Liver (tissue), 9 donors: Measurements from ENCODE around the gene SIAH1. TPM values are rescaled to one million over a fixed set of nuclear protein-coding genes. Genes with fewer than 3 reads are reported as not detected.

ENCODE experiments used
- DNase-seq: peaks from one replicate; pipeline ENCODE4 v3.0.0-alpha.2; 2017; ENCODE audit warnings: low spot score
- H3K27ac ChIP-seq, 2 donors: one replicate each; pipeline ENCODE4 v1.7.0; 2013; ENCODE audit warnings: inconsistent platforms in 2 of 2, low read length in 2 of 2, control low read depth in 1 of 2, low read depth in 1 of 2, mild to moderate bottlenecking in 1 of 2
- H3K27me3 ChIP-seq, 4 donors: one replicate each; pipeline versions ENCODE4 v1.6.1 to v1.7.0; 2013; ENCODE audit warnings: low read length in 3 of 4, inconsistent platforms in 1 of 4, mild to moderate bottlenecking in 1 of 4, moderate library complexity in 1 of 4; ENCODE audit not compliant: control insufficient read depth in 4 of 4, insufficient read depth in 4 of 4
- H3K36me3 ChIP-seq, 4 donors: one replicate each; pipeline versions ENCODE4 v1.6.1 to v1.7.0; 2013; ENCODE audit warnings: low read length in 3 of 4, mild to moderate bottlenecking in 3 of 4, low read depth in 1 of 4, moderate library complexity in 1 of 4; ENCODE audit not compliant: control insufficient read depth in 4 of 4, insufficient read depth in 3 of 4
- H3K4me1 ChIP-seq, 4 donors: one replicate each; pipeline versions ENCODE4 v1.6.1 to v1.7.0; 2013; ENCODE audit warnings: low read length in 3 of 4, mild to moderate bottlenecking in 3 of 4, moderate library complexity in 1 of 4; ENCODE audit not compliant: control insufficient read depth in 4 of 4, insufficient read depth in 4 of 4
- H3K4me3 ChIP-seq, 3 donors: one replicate each; pipeline versions ENCODE4 v1.6.1 to v1.7.0; 2013; ENCODE audit warnings: low read length in 3 of 3, control low read depth in 1 of 3, low read depth in 1 of 3, mild to moderate bottlenecking in 1 of 3
- H3K9ac ChIP-seq, 2 donors: one replicate each; pipeline ENCODE4 v1.7.0; 2013; ENCODE audit warnings: low read length in 2 of 2, mild to moderate bottlenecking in 2 of 2, moderate library complexity in 2 of 2, control low read depth in 1 of 2, low read depth in 1 of 2
- H3K9me3 ChIP-seq, 4 donors: one replicate each; pipeline versions ENCODE4 v1.6.1 to v1.7.0; 2013; ENCODE audit warnings: low read length in 3 of 4; ENCODE audit not compliant: control insufficient read depth in 4 of 4
- EGR1 ChIP-seq, 2 donors: IDR thresholded peaks; 2 replicates each; pipeline ENCODE4 v1.6.1; 2016 to 2018; ENCODE audit warnings: antibody characterized with exemption in 2 of 2, low read depth in 2 of 2
- FOXA1 ChIP-seq: IDR thresholded peaks from 2 replicates; pipeline ENCODE4 v1.6.1; 2016; ENCODE audit warnings: antibody characterized with exemption
- FOXA2 ChIP-seq: IDR thresholded peaks from 2 replicates; pipeline ENCODE4 v1.6.1; 2016; ENCODE audit warnings: antibody characterized with exemption
- HNF4A ChIP-seq, 2 donors: conservative IDR thresholded peaks; 2 replicates each; pipeline ENCODE4 v1.6.1; 2016; ENCODE audit warnings: antibody characterized with exemption in 2 of 2, mild to moderate bottlenecking in 2 of 2
- HNF4G ChIP-seq: IDR thresholded peaks from 2 replicates; pipeline ENCODE4 v1.6.1; 2016; ENCODE audit warnings: antibody characterized with exemption
- JUND ChIP-seq, 2 donors: IDR thresholded peaks; 2 replicates each; pipeline ENCODE4 v1.6.1; 2016; ENCODE audit warnings: antibody characterized with exemption in 2 of 2
- NR2F2 ChIP-seq: IDR thresholded peaks from 2 replicates; pipeline ENCODE4 v1.6.1; 2016; ENCODE audit warnings: antibody characterized with exemption
- RAD21 ChIP-seq, 2 donors: IDR thresholded peaks; 2 replicates each; pipeline ENCODE4 v1.6.1; 2016; ENCODE audit warnings: antibody characterized with exemption in 2 of 2, mild to moderate bottlenecking in 2 of 2
- RXRA ChIP-seq, 2 donors: IDR thresholded peaks; 2 replicates each; pipeline ENCODE4 v1.6.1; 2017 to 2018; ENCODE audit warnings: antibody characterized with exemption in 2 of 2, mild to moderate bottlenecking in 1 of 2
- SP1 ChIP-seq: IDR thresholded peaks from 2 replicates; pipeline ENCODE4 v1.6.1; 2018; ENCODE audit warnings: antibody characterized with exemption, mild to moderate bottlenecking
- TAF1 ChIP-seq: conservative IDR thresholded peaks from 2 replicates; pipeline ENCODE4 v1.6.1; 2016; ENCODE audit warnings: antibody characterized with exemption, mild to moderate bottlenecking
- YY1 ChIP-seq: IDR thresholded peaks from 2 replicates; pipeline ENCODE4 v1.6.1; 2016; ENCODE audit warnings: antibody characterized with exemption, mild to moderate bottlenecking
- WGBS: extraction: QIAGEN DNeasy Blood & Tissue Kit; methylation state at CpG from one replicate; pipeline ENCODE4 v1.1.7; 2013; 5-methylcytosine and 5-hydroxymethylcytosine counted together
- polyA plus RNA-seq, 2 donors: library from polyadenylated mRNA; stranded (reverse) in 1 of 2; unstranded in 1 of 2; fragments of 200-250 nt in 1 of 2; fragments of >200 nt in 1 of 2; fragmentation: Nextera tagmentation in 1 of 2; extraction: Ambion mirVana in 1 of 2; gene quantifications; one replicate each; pipeline versions ENCODE4 v1.2.1 to v1.2.3, GENCODE V29; 2013 to 2015
- total RNA-seq, 2 donors: library from RNA; depleted of rRNA; stranded (reverse); fragments of >200 nt; gene quantifications; one replicate each; pipeline ENCODE4 v1.2.3, GENCODE V29; 2014
- TF ChIP-seq, protein P1 (sequence below): fragments of 150-350 bp; IDR thresholded peaks from 2 replicates; pipeline ENCODE4 v1.5.1; 2017; ENCODE audit warnings: improper control_type of control experiment, low read depth, low read length; ENCODE audit not compliant: missing input control
- TF ChIP-seq, protein P2 (sequence below): IDR thresholded peaks from 2 replicates; pipeline ENCODE4 v1.6.1; 2016; ENCODE audit warnings: antibody characterized with exemption
- TF ChIP-seq, protein P3 (sequence below): IDR thresholded peaks from 2 replicates; pipeline ENCODE4 v1.6.1; 2016; ENCODE audit warnings: antibody characterized with exemption, mild to moderate bottlenecking
- TF ChIP-seq, protein P4 (sequence below): IDR thresholded peaks from 2 replicates; pipeline ENCODE4 v1.6.1; 2016; ENCODE audit warnings: antibody characterized with exemption
- TF ChIP-seq, protein P5 (sequence below): IDR thresholded peaks from 2 replicates; pipeline ENCODE4 v1.6.1; 2016; ENCODE audit warnings: antibody characterized with exemption
- donor health status: healthy.
- donor health status: healthy.
- donor health status: healthy.
- donor health status: healthy.
- donor health status: healthy.

The SIAH1 gene
- total and polyA plus RNA-seq, 4 donors: 6.7 to 17.3 (median 15.8) TPM

DNA sequence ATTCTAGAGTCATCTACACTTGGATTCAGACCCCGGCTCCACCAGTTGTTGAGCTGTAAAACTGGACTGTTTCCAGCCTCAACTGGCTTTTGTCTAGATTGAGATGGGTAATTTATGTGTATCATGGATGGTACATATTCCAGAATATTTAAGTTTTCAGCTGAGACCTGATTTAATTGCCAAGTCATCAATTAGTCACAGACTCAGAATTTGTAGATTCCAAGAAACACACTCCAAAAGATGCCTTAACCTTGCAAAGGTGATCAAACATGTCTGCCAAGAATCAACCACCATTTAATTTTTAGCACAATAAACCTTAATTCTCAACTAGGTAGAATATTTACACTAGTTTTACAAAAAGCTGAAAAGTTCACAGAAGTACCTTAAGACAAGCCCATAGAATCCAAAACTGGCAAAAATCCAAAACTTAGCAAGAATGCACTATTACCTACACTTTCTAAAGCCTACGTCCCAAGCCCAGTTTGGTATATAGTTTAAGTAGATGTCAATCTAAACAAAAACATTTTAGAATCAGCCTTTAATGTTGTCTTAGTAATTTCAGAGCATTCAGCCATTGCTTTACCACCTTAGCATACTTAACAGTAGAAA, 17.7 kb downstream of the SIAH1 start:
- Histone ChIP-seq H3K4me1 (peaks cover 6 to 30% (median 12%) of the 10 kb centered on the region in 4 donors), H3K4me3 (no peak overlapping the region), H3K9me3 (no peaks in the 10 kb centered on the region), H3K27me3 (no peaks in the 10 kb centered on the region), H3K27ac (peak overlapping the region in 1 of 2 donors; percentile 9), H3K36me3 (no peaks in the 10 kb centered on the region), H3K9ac (no peak overlapping the region)
- TF ChIP-seq FOXA1: no peak
- TF ChIP-seq, protein P1, sequence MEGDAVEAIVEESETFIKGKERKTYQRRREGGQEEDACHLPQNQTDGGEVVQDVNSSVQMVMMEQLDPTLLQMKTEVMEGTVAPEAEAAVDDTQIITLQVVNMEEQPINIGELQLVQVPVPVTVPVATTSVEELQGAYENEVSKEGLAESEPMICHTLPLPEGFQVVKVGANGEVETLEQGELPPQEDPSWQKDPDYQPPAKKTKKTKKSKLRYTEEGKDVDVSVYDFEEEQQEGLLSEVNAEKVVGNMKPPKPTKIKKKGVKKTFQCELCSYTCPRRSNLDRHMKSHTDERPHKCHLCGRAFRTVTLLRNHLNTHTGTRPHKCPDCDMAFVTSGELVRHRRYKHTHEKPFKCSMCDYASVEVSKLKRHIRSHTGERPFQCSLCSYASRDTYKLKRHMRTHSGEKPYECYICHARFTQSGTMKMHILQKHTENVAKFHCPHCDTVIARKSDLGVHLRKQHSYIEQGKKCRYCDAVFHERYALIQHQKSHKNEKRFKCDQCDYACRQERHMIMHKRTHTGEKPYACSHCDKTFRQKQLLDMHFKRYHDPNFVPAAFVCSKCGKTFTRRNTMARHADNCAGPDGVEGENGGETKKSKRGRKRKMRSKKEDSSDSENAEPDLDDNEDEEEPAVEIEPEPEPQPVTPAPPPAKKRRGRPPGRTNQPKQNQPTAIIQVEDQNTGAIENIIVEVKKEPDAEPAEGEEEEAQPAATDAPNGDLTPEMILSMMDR: no peak
- TF ChIP-seq TAF1: no peak
- no peak for TF ChIP-seq YY1
- no peak for TF ChIP-seq RAD21 (IDR thresholded peaks at IDR 0.05)
- TF ChIP-seq EGR1 (IDR thresholded peaks at IDR 0.05; ENCODE audit: low read depth in 2 of 2): no peak
- no peak for TF ChIP-seq HNF4G
- no peak for TF ChIP-seq FOXA2
- TF ChIP-seq, protein P2, sequence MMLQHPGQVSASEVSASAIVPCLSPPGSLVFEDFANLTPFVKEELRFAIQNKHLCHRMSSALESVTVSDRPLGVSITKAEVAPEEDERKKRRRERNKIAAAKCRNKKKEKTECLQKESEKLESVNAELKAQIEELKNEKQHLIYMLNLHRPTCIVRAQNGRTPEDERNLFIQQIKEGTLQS: no peak
- TF ChIP-seq RXRA (IDR thresholded peaks at IDR 0.05): no peak
- TF ChIP-seq, protein P3, sequence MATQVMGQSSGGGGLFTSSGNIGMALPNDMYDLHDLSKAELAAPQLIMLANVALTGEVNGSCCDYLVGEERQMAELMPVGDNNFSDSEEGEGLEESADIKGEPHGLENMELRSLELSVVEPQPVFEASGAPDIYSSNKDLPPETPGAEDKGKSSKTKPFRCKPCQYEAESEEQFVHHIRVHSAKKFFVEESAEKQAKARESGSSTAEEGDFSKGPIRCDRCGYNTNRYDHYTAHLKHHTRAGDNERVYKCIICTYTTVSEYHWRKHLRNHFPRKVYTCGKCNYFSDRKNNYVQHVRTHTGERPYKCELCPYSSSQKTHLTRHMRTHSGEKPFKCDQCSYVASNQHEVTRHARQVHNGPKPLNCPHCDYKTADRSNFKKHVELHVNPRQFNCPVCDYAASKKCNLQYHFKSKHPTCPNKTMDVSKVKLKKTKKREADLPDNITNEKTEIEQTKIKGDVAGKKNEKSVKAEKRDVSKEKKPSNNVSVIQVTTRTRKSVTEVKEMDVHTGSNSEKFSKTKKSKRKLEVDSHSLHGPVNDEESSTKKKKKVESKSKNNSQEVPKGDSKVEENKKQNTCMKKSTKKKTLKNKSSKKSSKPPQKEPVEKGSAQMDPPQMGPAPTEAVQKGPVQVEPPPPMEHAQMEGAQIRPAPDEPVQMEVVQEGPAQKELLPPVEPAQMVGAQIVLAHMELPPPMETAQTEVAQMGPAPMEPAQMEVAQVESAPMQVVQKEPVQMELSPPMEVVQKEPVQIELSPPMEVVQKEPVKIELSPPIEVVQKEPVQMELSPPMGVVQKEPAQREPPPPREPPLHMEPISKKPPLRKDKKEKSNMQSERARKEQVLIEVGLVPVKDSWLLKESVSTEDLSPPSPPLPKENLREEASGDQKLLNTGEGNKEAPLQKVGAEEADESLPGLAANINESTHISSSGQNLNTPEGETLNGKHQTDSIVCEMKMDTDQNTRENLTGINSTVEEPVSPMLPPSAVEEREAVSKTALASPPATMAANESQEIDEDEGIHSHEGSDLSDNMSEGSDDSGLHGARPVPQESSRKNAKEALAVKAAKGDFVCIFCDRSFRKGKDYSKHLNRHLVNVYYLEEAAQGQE: no peak
- TF ChIP-seq, protein P4, sequence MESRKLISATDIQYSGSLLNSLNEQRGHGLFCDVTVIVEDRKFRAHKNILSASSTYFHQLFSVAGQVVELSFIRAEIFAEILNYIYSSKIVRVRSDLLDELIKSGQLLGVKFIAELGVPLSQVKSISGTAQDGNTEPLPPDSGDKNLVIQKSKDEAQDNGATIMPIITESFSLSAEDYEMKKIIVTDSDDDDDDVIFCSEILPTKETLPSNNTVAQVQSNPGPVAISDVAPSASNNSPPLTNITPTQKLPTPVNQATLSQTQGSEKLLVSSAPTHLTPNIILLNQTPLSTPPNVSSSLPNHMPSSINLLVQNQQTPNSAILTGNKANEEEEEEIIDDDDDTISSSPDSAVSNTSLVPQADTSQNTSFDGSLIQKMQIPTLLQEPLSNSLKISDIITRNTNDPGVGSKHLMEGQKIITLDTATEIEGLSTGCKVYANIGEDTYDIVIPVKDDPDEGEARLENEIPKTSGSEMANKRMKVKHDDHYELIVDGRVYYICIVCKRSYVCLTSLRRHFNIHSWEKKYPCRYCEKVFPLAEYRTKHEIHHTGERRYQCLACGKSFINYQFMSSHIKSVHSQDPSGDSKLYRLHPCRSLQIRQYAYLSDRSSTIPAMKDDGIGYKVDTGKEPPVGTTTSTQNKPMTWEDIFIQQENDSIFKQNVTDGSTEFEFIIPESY: no peak
- 76% methylated on average over 2 of the region's 2 CpGs for WGBS
- no peak for DNase-seq

DNA sequence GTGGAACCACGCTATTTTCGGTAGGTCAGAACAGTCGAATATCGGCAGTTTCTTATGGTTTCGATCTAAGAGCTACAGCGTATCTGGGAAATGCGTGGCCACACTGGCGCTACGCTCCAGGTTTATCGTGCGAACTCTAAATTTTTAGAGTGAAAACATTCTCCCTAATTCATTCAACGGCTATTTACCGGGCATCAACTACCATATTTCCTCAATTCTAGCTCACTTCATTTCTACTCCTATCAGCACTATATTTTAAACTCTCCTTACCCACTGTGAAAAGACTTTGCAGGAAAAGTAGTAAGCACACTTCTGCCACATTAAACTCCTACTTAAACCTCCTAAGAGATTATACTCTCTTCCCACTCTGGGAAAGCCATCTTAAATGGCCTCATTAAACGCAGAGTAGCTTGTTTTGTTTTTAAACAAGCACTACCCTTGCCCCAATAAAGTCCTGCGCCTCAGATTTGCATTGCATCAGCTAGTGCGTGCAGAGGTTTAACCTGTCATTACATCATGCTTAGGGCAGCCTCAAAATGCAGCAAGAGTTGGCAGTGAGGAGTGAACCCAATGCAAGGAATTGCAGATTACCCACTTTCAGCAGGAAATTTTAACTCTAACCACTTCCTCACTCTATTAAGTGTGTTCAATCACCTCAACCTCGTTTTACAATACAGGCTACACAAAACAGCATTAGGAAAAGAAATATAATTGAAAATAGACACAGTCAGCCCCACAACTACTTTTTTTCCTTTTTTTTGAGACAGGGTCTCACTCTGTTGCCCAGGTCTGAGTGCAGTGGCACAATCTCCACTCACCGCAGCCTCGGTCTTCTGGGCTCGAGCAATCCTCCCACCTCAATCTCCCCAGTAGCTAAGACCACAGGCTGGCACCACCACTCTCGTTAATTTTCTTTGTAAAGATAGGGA, 18.8 kb downstream of the SIAH1 start:
- H3K36me3 ChIP-seq: peaks cover 0 to 5% (median 2%) of the 10 kb centered on the region in 4 donors
- 18% methylated on average over 21 of the region's 21 CpGs for WGBS
- H3K9me3 ChIP-seq: no peaks in the 10 kb centered on the region
- DNase-seq: no peak
- H3K4me1 ChIP-seq: peaks cover 6 to 29% (median 12%) of the 10 kb centered on the region in 4 donors
- H3K4me3 ChIP-seq: peak overlapping the region; percentile 63 to 81 (median 66)
- peak overlapping the region; percentile 91 for H3K9ac ChIP-seq
- H3K27ac ChIP-seq: peak overlapping the region; percentile 97 to 99
- H3K27me3 ChIP-seq: no peaks in the 10 kb centered on the region
- TF ChIP-seq, protein P3: no peak
- TF ChIP-seq, protein P2: peak; percentile 98
- peak; percentile 75 for TF ChIP-seq SP1
- peak; percentile 31 for TF ChIP-seq TAF1
- no peak for TF ChIP-seq NR2F2
- no peak for TF ChIP-seq HNF4G
- TF ChIP-seq, protein P5, sequence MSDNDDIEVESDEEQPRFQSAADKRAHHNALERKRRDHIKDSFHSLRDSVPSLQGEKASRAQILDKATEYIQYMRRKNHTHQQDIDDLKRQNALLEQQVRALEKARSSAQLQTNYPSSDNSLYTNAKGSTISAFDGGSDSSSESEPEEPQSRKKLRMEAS: peak; percentile 55
- TF ChIP-seq RAD21 (IDR thresholded peaks at IDR 0.05): peak; percentile 45 to 62
- TF ChIP-seq RXRA (IDR thresholded peaks at IDR 0.05): peak; percentile 76 to 85
- no peak for TF ChIP-seq EGR1 (IDR thresholded peaks at IDR 0.05; ENCODE audit: low read depth in 2 of 2)
- TF ChIP-seq JUND (IDR thresholded peaks at IDR 0.05): peak; percentile 68 to 83
- peak; percentile 59 to 60 for TF ChIP-seq HNF4A (conservative IDR thresholded peaks at IDR 0.05)
